K562 (cell line): ENCODE data around the gene RNFT2. TPM values are rescaled to one million over a fixed set of nuclear protein-coding genes. Genes with fewer than 3 reads are reported as not detected.

ENCODE experiments used
- ATAC-seq: fragments of 200-7000 bp; cut with Tn5 transposase; 3 replicates; pipeline ENCODE4 v1.9.1; 2020; ENCODE audit warnings: moderate library complexity
- BruUV-seq: library from RNA; stranded (reverse); fragments of 400-500 nt; replicated peaks from 2 replicates; lab custom pipeline; 2021; lab: Mats Ljungman, UMichigan
- CTCF ChIA-PET: fragments of 300-600 bp; formaldehyde crosslinking; extraction: SDS; loops from one replicate; lab custom pipeline; 2021; ENCODE audit warnings: low intra/inter-chr PET ratio; lab: Yijun Ruan, JAX
- POLR2A ChIA-PET: fragments of 300-600, 350-650 bp; sonication (Branson Sonifier 250); formaldehyde crosslinking; extraction: SDS; loops from one replicate; lab custom pipeline; 2021; ENCODE audit warnings: antibody characterized with exemption, inconsistent platforms; lab: Yijun Ruan, JAX
- DNase-seq, 4 experiments: peaks; one replicate each; pipeline versions ENCODE4 v3.0.0 to v3.0.0-alpha.2; 2011 to 2018; ENCODE audit warnings: low spot score in 3 of 4, mixed read lengths in 3 of 4; ENCODE audit errors: extremely low read depth in 1 of 4
- FAIRE-seq: peaks from 2 replicates; lab custom pipeline; 2011; peaks lifted over from hg19 to GRCh38; lab: Jason Lieb, UNC
- H2AFZ ChIP-seq: 2 replicates; pipeline ENCODE4 v1.6.0; 2011; ENCODE audit warnings: low read depth, low read length, control low read depth, inconsistent platforms
- H3K27ac ChIP-seq: fragments of 200-600 bp; 3 replicates; pipeline ENCODE4 v1.8.0; 2011; ENCODE audit warnings: low read depth, mild to moderate bottlenecking, control low read depth, inconsistent platforms, low read length, moderate library complexity, mixed read lengths; ENCODE audit errors: extremely low read depth
- H3K27me3 ChIP-seq, 2 experiments: fragments of 300-600 bp in 1 of 2; 2 replicates in 1 of 2; 3 replicates in 1 of 2; pipeline versions ENCODE4 v1.6.0 to v1.8.0; 2011; ENCODE audit warnings: inconsistent platforms in 2 of 2, low read length in 2 of 2, mild to moderate bottlenecking in 1 of 2, mixed read lengths in 1 of 2, moderate library complexity in 1 of 2; ENCODE audit not compliant: control insufficient read depth in 2 of 2, insufficient read depth in 2 of 2
- H3K36me3 ChIP-seq: fragments of 300-600 bp; 3 replicates; pipeline ENCODE4 v1.8.0; 2011; ENCODE audit warnings: mild to moderate bottlenecking, low read length, inconsistent platforms; ENCODE audit not compliant: control insufficient read depth, insufficient read depth
- H3K4me1 ChIP-seq, 2 experiments: fragments of 200-600 bp in 1 of 2; replicated peaks in 1 of 2; 2 replicates in 1 of 2; 3 replicates in 1 of 2; pipeline versions ENCODE4 v1.5.1 to v1.8.0; 2011; ENCODE audit warnings: inconsistent platforms in 2 of 2, low read length in 2 of 2, mild to moderate bottlenecking in 1 of 2, mixed read lengths in 1 of 2, moderate library complexity in 1 of 2; ENCODE audit not compliant: control insufficient read depth in 2 of 2, insufficient read depth in 2 of 2
- H3K4me2 ChIP-seq: 2 replicates; pipeline ENCODE4 v1.6.1; 2011; ENCODE audit warnings: low read length, control low read depth, inconsistent platforms, mixed read lengths; ENCODE audit not compliant: insufficient read depth
- H3K4me3 ChIP-seq: fragments of 200-600 bp; sonication (generic), shearing (Covaris generic); 2 replicates; pipeline ENCODE4 v1.5.1; 2016; ENCODE audit warnings: control low read depth, inconsistent platforms
- H3K79me2 ChIP-seq: fragments of 200-600 bp; 3 replicates; pipeline ENCODE4 v1.8.0; 2011; ENCODE audit warnings: low read length, inconsistent platforms; ENCODE audit not compliant: control insufficient read depth, insufficient read depth
- H3K9ac ChIP-seq, 2 experiments: 2 replicates each; pipeline versions ENCODE4 v1.6.0 to v1.6.1; 2011; ENCODE audit warnings: low read depth in 2 of 2, low read length in 2 of 2, control low read depth in 1 of 2, inconsistent platforms in 1 of 2, mild to moderate bottlenecking in 1 of 2, mixed read lengths in 1 of 2; ENCODE audit not compliant: insufficient read depth in 1 of 2
- H3K9me1 ChIP-seq: one replicate; pipeline ENCODE4 v1.6.0; 2011; ENCODE audit warnings: inconsistent platforms, mild to moderate bottlenecking, low read length, moderate library complexity; ENCODE audit not compliant: control insufficient read depth, insufficient read depth
- H3K9me3 ChIP-seq: replicated peaks from 2 replicates; pipeline ENCODE4 v1.5.1; 2011; ENCODE audit warnings: low read depth, low read length, inconsistent platforms; ENCODE audit not compliant: control insufficient read depth, insufficient read depth
- H4K20me1 ChIP-seq: replicated peaks from 2 replicates; pipeline ENCODE4 v1.6.1; 2011; ENCODE audit warnings: low read length, inconsistent platforms, mixed read lengths; ENCODE audit not compliant: control insufficient read depth, insufficient read depth
- C11orf30 ChIP-seq: fragments of 450-650 bp; IDR thresholded peaks from 2 replicates; pipeline ENCODE4 v1.6.1; 2016; ENCODE audit warnings: low read depth, mild to moderate bottlenecking
- HDAC1 ChIP-seq, 2 experiments: fragments of 450-650 bp; IDR thresholded peaks; 2 replicates each; pipeline ENCODE4 v1.6.1; 2016 to 2017; ENCODE audit warnings: inconsistent platforms in 1 of 2, mild to moderate bottlenecking in 1 of 2, moderate library complexity in 1 of 2
- NFIC ChIP-seq: fragments of 450-650 bp; IDR thresholded peaks from 2 replicates; pipeline ENCODE4 v1.6.1; 2017; ENCODE audit warnings: mild to moderate bottlenecking, inconsistent platforms
- ZFP1 ChIP-seq: fragments of 450-650 bp; formaldehyde crosslinking; IDR thresholded peaks from 2 replicates; pipeline ENCODE4 v1.4.0; 2020; ENCODE audit warnings: mild to moderate bottlenecking, mixed read lengths
- ZNF436 ChIP-seq: fragments of 250-450, 450-650 bp; sonication (Bioruptor Pico); formaldehyde crosslinking; IDR thresholded peaks from 2 replicates; pipeline ENCODE4 v1.7.0; 2020; ENCODE audit warnings: mild to moderate bottlenecking
- ZNF561 ChIP-seq: fragments of 450-650 bp; formaldehyde crosslinking; conservative IDR thresholded peaks from 2 replicates; pipeline ENCODE4 v1.4.0; 2020; ENCODE audit warnings: mild to moderate bottlenecking, moderate library complexity
- ZNF785 ChIP-seq: fragments of 250-450 bp; sonication (Bioruptor Pico); IDR thresholded peaks from 2 replicates; pipeline ENCODE4 v1.4.0; 2020; ENCODE audit warnings: mild to moderate bottlenecking
- WGBS: fragments of 100-300 bp; shearing (Covaris generic); methylation state at CpG from one replicate; pipeline ENCODE4 v1.1.6; 2016; ENCODE audit warnings: low coverage, mixed read lengths; ENCODE audit not compliant: insufficient coverage; ENCODE audit errors: missing lambda C conversion rate; 5-methylcytosine and 5-hydroxymethylcytosine counted together
- in situ Hi-C: fragments of 300-500 bp; cut with MboI; formaldehyde crosslinking; loops from 4 replicates; pipeline ENCODE4 v1.15.0; 2018; ENCODE audit warnings: inconsistent platforms, mixed read lengths
- intact Hi-C: fragments of 100-400 bp; cut with micrococcal nuclease; formaldehyde crosslinking; loops from 2 replicates; pipeline ENCODE4 v1.14.2; 2022
- polyA plus RNA-seq, 8 experiments: library from polyadenylated mRNA; depleted of rRNA in 4 of 8; stranded (reverse) in 5 of 8; unstranded in 3 of 8; fragments of >200 nt; fragmentation: Nextera tagmentation in 2 of 8; fragmentation: Illumina TruSeq in 1 of 8; extraction: Ambion mirVana in 2 of 8; extraction: Trizol in 1 of 8; gene quantifications; 2 replicates each; pipeline versions ENCODE4 v1.2.1 to v1.2.3, GENCODE V29; 2011 to 2014; ENCODE audit warnings: inconsistent platforms in 1 of 8, missing spikeins in 1 of 8
- total RNA-seq, 7 experiments: library from RNA; depleted of rRNA in 6 of 7; stranded (reverse); fragments of >200 nt in 6 of 7; fragmentation: Illumina TruSeq in 2 of 7; extraction: Trizol in 2 of 7; gene quantifications; 2 replicates each; pipeline versions ENCODE4 v1.2.1 to v1.2.3, GENCODE V29; 2011 to 2021; ENCODE audit warnings: low replicate concordance in 1 of 7

RNFT2 gene
- total and polyA plus RNA-seq, 9 of the 15 experiments (the other 6 are each of a cell fraction or from before 2014, with no cell fraction given), result 3.6 to 26.3 (median 9.5) TPM

GRCh38 chr12:116792403-116792802, 54.3 kb downstream of the RNFT2 start:
- Histone ChIP-seq H3K9me3 (no peaks in the 10 kb centered on the region), H3K27me3 (no peaks in the 10 kb centered on the region), H2AFZ (no peak overlapping the region), H3K9me1 (no peaks in the 10 kb centered on the region), H3K36me3 (peaks cover 4% of the 10 kb centered on the region; the same call in 1 of the 3 replicates), H3K9ac (no peak overlapping the region), H3K4me1 (no peaks in the 10 kb centered on the region), H3K27ac (no peak overlapping the region), H3K79me2 (no peaks in the 10 kb centered on the region), H4K20me1 (no peaks in the 10 kb centered on the region), H3K4me2 (no peak overlapping the region), H3K4me3 (no peak overlapping the region)
- no peak for DNase-seq
- CTCF ChIA-PET, result no interaction called here
- no peak for ATAC-seq
- POLR2A ChIA-PET, result interaction anchor here (0.7 kb wide), 1 partner anchor 11 kb away, joined by 4 read pairs; no protein-coding TSS in a partner anchor
- TF ChIP-seq ZNF785 (CRISPR knock-in tag), result no peak
- peak; percentile 18; the same call in 1 of the 2 replicates for TF ChIP-seq NFIC
- no TSS peak for BruUV-seq
- in situ Hi-C loops, result no loop called here
- FAIRE-seq, result no peak
- intact Hi-C loops, result no loop called here
- WGBS, result 40% methylated on average over 10 of the region's 10 CpGs

DNA sequence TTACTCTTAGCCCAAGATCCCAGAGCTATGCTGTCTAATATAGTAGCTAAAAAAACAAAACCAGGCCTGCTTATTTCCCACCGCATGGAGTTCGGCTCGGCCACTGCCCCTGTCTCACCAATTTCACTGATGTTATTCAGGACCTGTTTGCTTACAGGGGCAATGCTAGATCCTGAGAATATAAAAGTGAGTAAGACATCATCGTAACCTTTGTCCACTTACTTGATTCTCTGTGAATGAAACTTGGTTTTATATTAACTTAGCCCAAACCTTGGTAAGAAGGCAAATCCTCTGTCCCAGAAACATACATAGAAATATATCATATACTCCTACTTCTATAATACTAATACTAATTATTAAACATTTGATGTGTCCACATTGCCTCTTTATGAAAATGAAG, 56.6 kb downstream of the RNFT2 start:
- H3K4me1 ChIP-seq, result no peaks in the 10 kb centered on the region
- H3K79me2 ChIP-seq, result no peaks in the 10 kb centered on the region
- 74% methylated on average over 4 of the region's 4 CpGs for WGBS
- H3K4me3 ChIP-seq, result no peak overlapping the region
- no peak for ATAC-seq
- H3K9me1 ChIP-seq, result no peaks in the 10 kb centered on the region
- no peak overlapping the region for H3K27ac ChIP-seq
- no peaks in the 10 kb centered on the region for H3K27me3 ChIP-seq
- intact Hi-C loops (no loop called here), in situ Hi-C loops (no loop called here)
- no peak for DNase-seq
- no peak for TF ChIP-seq ZNF436 (CRISPR knock-in tag)
- no peak for TF ChIP-seq ZFP1 (CRISPR knock-in tag)
- no peak for TF ChIP-seq C11orf30
- no peak for TF ChIP-seq ZNF561 (CRISPR knock-in tag)
- TF ChIP-seq HDAC1 (IDR thresholded peaks at IDR 0.05), result no peak
- TF ChIP-seq, all 486 proteins: peak for 0
- H3K36me3 ChIP-seq, result peaks cover 4% of the 10 kb centered on the region; the same call in 1 of the 3 replicates
- no peak for FAIRE-seq
- no peak overlapping the region for H3K4me2 ChIP-seq
- BruUV-seq, result no TSS peak
- no peaks in the 10 kb centered on the region for H4K20me1 ChIP-seq
- CTCF ChIA-PET, result no interaction called here
- no peak overlapping the region for H3K9ac ChIP-seq
- POLR2A ChIA-PET, result no interaction called here
- H3K9me3 ChIP-seq, result no peaks in the 10 kb centered on the region
- H2AFZ ChIP-seq, result no peak overlapping the region
